ENCODE data around the gene GJD2. TPM values are rescaled to one million over a fixed set of nuclear protein-coding genes. Genes with fewer than 3 reads are reported as not detected.

The GJD2 gene
- polyA plus RNA-seq, 3 donors, result not detected

DNA sequence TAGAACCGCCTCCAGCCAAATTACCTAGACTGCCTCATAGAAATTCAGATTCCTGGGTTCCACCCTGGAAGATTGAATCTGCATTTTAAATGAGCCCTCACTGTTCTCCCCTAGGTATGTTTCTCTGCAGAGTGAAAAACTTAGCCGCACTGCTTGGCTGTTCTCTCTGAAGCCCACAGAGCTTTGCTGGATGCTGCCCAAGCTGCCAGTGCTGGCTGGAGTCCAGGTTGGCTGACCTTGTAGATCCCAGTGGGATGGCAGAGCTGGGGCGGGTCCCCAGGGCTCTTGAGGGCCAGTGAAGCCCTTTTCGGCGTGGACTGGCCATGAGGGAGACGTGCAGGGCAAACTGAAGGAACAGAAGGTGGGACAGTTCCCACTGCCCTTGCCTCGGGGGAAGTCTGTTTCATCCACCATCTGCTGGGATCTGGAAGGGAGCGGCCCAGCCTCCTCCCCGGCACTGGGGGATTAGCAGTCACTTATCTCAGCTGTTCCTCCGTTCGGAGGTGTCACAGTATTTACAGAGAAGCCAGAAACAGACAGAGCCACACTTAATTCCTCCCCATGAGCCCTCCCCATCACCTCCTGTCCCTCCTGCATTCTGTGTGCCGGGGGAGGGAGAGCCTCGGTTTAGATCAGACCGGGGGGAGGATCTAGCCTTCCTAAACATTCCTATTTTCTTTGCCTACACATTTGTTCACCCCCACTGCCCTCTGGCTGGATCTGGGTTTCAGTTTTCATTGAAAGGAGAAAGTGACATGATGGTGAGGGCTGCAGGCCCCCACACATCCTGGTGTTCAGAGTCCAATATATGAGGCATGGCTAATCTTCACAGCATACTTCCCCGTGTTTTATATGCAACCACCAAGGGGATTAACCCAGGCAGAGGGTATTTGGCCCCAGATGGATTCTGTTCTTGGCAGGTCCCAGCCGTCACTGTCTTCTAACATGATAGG is 44.6 kb upstream of the GJD2 start:
- no peaks in the 10 kb centered on the region for H3K4me1 ChIP-seq (ENCODE audit: control insufficient read depth in 1 of 2, insufficient read depth in 2 of 2, low read length in 2 of 2)
- no peaks in the 10 kb centered on the region for H3K36me3 ChIP-seq (replicated peaks in 1 of 2; ENCODE audit: control insufficient read depth in 1 of 2, insufficient read depth in 2 of 2, low read length in 2 of 2)
- H3K79me2 ChIP-seq (ENCODE audit: insufficient read depth, low read length), result no peaks in the 10 kb centered on the region
- Mint-ChIP-seq H3K27me3 (ENCODE audit: low read depth in 3 of 3) (peaks cover 29 to 41% (median 36%) of the 10 kb centered on the region in 3 donors), H3K27ac (no peak overlapping the region), H3K9me3 (peaks cover 0 to 10% (median 5%) of the 10 kb centered on the region in 7 donors), H3K4me3 (no peak overlapping the region), H3K4me1 (no peaks in the 10 kb centered on the region), H3K36me3 (no peaks in the 10 kb centered on the region)
- TF ChIP-seq, protein P1, sequence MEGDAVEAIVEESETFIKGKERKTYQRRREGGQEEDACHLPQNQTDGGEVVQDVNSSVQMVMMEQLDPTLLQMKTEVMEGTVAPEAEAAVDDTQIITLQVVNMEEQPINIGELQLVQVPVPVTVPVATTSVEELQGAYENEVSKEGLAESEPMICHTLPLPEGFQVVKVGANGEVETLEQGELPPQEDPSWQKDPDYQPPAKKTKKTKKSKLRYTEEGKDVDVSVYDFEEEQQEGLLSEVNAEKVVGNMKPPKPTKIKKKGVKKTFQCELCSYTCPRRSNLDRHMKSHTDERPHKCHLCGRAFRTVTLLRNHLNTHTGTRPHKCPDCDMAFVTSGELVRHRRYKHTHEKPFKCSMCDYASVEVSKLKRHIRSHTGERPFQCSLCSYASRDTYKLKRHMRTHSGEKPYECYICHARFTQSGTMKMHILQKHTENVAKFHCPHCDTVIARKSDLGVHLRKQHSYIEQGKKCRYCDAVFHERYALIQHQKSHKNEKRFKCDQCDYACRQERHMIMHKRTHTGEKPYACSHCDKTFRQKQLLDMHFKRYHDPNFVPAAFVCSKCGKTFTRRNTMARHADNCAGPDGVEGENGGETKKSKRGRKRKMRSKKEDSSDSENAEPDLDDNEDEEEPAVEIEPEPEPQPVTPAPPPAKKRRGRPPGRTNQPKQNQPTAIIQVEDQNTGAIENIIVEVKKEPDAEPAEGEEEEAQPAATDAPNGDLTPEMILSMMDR (IDR thresholded peaks at IDR 0.05), result no peak
- no peaks in the 10 kb centered on the region for H3K9me3 ChIP-seq (replicated peaks in 1 of 2; ENCODE audit: control insufficient read depth in 1 of 2, insufficient read depth in 1 of 2, low read length in 2 of 2)
- no peak overlapping the region for H2AFZ ChIP-seq (ENCODE audit: insufficient read depth, low read depth, low read length, poor library complexity, severe bottlenecking)
- peaks cover 13 to 29% of the 10 kb centered on the region in 2 donors for H3K27me3 ChIP-seq (ENCODE audit: control insufficient read depth in 2 of 2, insufficient read depth in 2 of 2, low read length in 2 of 2)
- no peak overlapping the region for H3K27ac ChIP-seq (ENCODE audit: low read depth in 1 of 2, low read length in 2 of 2)
- intact Hi-C loops (cut with micrococcal nuclease), result no loop called here
- 75% methylated on average over 12 of the region's 16 CpGs for WGBS (ENCODE audit: insufficient coverage)
- H3K4me2 ChIP-seq (replicated peaks; ENCODE audit: extremely low read depth, low read length, poor library complexity, severe bottlenecking), result no peak overlapping the region
- no peak for DNase-seq
- no peaks in the 10 kb centered on the region for H4K20me1 ChIP-seq (ENCODE audit: insufficient read depth, low read length)
- H3K9ac ChIP-seq (ENCODE audit: insufficient read depth, low read length, poor library complexity, severe bottlenecking), result no peak overlapping the region
- H3K4me3 ChIP-seq (replicated peaks in 1 of 3; ENCODE audit: low read depth in 2 of 3, low read length in 3 of 3), result no peak overlapping the region

DNA sequence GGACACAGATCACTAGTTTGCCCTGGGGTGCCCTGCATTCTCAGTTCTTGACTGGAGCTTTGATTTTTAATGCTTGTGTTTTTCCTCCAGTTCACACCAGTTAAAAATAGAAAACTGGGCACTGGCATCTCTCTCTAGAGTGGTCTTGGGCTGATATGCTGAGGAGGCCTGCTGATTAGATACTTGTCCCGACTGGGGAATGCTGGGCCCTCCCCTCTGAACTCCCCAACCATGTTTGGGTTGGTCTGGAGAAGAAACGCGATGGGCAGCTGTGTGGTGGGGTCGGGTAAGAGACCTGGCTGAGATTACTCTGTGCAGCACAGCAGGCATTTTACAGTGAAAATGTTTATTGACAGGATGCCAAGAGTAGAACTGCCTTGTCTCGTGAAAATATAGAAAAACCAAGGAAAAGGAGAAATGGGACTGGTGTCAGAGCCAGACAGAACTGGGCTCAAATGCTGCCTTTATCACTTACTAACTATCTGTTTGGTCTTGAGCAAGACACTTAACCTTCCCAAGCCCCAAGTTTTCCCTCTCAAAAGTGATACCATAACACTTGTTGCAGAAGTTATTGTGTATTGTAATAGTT is 42.1 kb upstream of the GJD2 start:
- no peak overlapping the region for H3K27ac ChIP-seq (ENCODE audit: low read depth in 1 of 2, low read length in 2 of 2)
- no peaks in the 10 kb centered on the region for H3K36me3 Mint-ChIP-seq
- TF ChIP-seq, protein P1 (IDR thresholded peaks at IDR 0.05), result no peak
- no peaks in the 10 kb centered on the region for H3K79me2 ChIP-seq (ENCODE audit: insufficient read depth, low read length)
- DNase-seq, result no peak
- H3K4me2 ChIP-seq (replicated peaks; ENCODE audit: extremely low read depth, low read length, poor library complexity, severe bottlenecking), result no peak overlapping the region
- no peak overlapping the region for H3K9ac ChIP-seq (ENCODE audit: insufficient read depth, low read length, poor library complexity, severe bottlenecking)
- H3K4me3 ChIP-seq (replicated peaks in 1 of 3; ENCODE audit: low read depth in 2 of 3, low read length in 3 of 3), result no peak overlapping the region
- no peaks in the 10 kb centered on the region for H3K4me1 ChIP-seq (ENCODE audit: control insufficient read depth in 1 of 2, insufficient read depth in 2 of 2, low read length in 2 of 2)
- H3K36me3 ChIP-seq (replicated peaks in 1 of 2; ENCODE audit: control insufficient read depth in 1 of 2, insufficient read depth in 2 of 2, low read length in 2 of 2), result no peaks in the 10 kb centered on the region
- no peaks in the 10 kb centered on the region for H3K9me3 ChIP-seq (replicated peaks in 1 of 2; ENCODE audit: control insufficient read depth in 1 of 2, insufficient read depth in 1 of 2, low read length in 2 of 2)
- no peak overlapping the region for H2AFZ ChIP-seq (ENCODE audit: insufficient read depth, low read depth, low read length, poor library complexity, severe bottlenecking)
- no peak overlapping the region for H3K27ac Mint-ChIP-seq
- H3K4me1 Mint-ChIP-seq, result no peaks in the 10 kb centered on the region
- H3K9me3 Mint-ChIP-seq, result peaks cover 0 to 13% (median 5%) of the 10 kb centered on the region in 7 donors
- peaks cover 21 to 42% of the 10 kb centered on the region in 2 donors for H3K27me3 ChIP-seq (ENCODE audit: control insufficient read depth in 2 of 2, insufficient read depth in 2 of 2, low read length in 2 of 2)
- H4K20me1 ChIP-seq (ENCODE audit: insufficient read depth, low read length), result no peaks in the 10 kb centered on the region
- intact Hi-C loops (cut with micrococcal nuclease), result no loop called here
- peaks cover 42 to 51% (median 51%) of the 10 kb centered on the region in 3 donors for H3K27me3 Mint-ChIP-seq (ENCODE audit: low read depth in 3 of 3)
- 58% methylated on average over 2 of the region's 5 CpGs for WGBS (ENCODE audit: insufficient coverage)
- H3K4me3 Mint-ChIP-seq, result no peak overlapping the region

Measured in CD14-positive monocyte (primary cell).